ENCODE results near the gene CKAP4.

Gene CKAP4

GRCh38 chr12:106239241-106239950, 8.4 kb downstream of the CKAP4 start:
- no peak for DNase-seq

DNA sequence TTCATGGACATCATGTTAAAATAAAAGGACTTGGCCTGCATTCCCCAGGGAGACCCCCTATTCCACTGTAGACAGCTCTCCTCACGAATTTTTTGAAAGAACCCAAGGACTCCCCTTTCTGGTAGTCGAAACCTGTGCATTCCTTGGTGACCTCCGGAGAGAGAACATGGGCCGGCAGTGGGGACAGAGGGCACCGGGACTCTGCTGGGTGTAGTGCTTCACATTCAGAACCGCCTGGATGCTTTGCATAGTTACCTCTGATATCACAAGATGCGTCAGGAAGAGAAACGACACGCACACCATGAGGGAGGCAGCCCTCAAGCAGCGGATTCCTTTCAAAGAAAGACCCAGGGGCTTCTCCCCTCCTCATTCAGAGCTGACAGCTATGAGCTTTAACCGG, 9.7 kb downstream of the CKAP4 start:
- DNase-seq: no peak

GRCh38 chr12:106235770-106236169, 12.1 kb downstream of the CKAP4 start:
- DNase-seq: no peak

DNA sequence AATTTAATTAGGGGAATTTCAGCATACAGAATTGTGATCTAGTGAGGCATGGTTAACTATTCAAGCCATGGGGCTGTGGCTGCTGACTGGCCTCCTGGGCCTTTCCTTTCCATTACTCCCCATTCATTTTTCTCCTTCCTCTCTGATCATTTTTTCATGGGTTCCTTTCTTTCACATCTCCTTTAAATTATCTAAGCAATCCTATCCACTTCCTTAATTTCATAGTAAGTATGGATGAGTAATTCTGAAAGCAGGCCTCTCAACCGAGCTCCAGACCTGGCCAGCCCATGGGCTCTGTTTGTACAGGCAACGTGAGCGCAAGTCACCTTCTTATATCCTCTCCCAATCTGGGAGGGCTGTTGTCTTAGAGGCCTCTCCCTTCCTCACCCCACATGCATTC, 13.4 kb downstream of the CKAP4 start:
- no peak for DNase-seq

DNA sequence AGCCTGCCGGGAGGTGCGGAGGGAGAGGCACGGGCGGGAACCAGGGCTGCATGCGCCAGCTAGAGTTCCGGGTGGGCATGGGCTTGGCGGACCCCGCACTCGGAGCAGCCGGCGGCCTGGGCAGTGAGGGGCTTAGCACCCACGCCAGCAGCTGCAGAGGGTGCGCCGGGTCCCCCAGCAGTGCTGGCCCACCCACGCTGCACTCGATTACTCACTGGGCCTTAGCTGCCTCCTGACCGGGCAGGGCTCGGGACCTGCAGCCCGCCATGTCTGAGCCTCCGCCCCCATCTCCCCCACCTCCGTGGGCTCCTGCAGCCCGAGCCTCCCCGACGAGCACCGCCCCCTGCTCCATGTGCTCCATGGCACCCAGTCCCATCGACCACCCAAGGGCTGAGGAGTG, 14.8 kb downstream of the CKAP4 start:
- no peak for DNase-seq

DNA sequence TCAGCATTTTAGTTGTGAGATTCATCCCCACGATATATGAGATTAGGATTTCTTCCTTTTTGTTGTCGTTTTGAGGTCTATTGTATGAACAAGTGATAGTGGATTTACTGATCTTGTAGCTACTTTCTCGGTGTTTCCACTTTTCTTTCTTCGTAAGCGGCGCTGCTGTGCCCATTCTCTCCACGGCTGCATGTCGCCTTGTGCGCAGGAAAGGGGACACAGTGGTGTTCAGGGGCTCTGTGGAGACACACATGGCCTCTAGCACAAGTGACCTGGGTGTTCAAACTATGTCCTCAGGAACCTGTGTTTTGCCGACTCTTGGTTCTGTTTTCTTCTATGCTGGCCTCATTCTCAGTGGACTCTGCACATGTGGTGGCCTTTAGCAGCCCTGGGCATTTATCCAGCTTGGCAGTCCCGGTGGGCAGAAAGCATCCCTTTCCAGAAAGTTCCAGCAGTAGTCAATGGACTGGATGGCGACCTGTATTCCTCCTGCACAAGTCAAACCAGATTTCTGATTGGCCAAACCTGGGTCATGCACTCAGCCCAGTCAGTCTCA, 18.7 kb downstream of the CKAP4 start:
- DNase-seq: no peak

GRCh38 chr12:106228320-106228710, 19.5 kb downstream of the CKAP4 start:
- no peak for DNase-seq

DNA sequence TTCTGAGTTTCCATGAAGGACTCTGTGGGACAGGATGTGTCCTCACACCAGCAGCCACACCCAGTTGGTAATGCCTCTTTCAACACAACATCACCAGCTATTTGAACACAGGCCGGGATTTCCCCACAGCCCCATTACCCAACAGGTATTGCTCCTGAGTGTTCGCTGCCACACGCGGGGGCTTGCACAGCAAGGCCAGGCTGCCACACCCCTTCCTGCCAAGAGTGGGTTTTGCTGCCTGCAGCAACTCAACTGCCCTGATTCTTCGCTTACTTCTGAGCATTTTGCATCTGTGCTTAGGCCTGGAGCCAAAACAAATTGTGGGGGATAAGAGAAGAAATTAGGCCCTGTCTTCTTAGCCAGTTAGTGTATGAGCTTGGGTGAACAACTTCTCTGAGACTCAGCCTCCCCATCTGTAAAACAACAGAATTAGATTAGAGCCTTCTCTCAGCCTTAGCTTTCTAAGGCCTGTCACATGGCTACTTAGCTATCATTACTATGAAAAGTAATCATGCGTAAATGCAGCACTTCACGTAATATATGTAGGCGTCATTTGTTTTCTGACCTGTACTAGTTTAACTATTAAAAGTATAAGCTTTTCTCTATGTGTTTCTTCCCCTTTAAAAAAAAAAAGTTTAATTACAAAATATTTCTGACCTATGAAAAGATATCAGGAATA, 20.0 kb downstream of the CKAP4 start:
- DNase-seq: no peak

GRCh38 chr12:106226884-106227640, 20.8 kb downstream of the CKAP4 start:
- DNase-seq: peak; percentile 67

DNA sequence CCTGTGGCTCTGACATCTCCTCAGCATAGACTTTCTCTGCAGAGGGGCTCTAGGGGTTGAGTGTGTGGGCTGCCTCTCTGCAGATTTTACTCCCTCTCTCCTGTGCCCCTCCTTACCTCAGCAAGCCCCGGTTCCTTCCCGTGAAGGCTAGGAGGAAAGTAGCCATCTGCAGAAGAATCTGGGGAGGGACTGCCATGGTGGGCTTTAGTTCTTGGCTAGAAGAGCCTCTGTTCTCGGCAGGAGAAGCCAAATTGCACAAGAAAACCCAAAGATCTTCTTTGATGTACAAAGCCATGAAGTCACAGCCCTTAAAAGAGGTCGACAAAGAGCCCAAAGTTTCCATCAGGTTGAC, 23.5 kb downstream of the CKAP4 start:
- no peak for DNase-seq

DNA sequence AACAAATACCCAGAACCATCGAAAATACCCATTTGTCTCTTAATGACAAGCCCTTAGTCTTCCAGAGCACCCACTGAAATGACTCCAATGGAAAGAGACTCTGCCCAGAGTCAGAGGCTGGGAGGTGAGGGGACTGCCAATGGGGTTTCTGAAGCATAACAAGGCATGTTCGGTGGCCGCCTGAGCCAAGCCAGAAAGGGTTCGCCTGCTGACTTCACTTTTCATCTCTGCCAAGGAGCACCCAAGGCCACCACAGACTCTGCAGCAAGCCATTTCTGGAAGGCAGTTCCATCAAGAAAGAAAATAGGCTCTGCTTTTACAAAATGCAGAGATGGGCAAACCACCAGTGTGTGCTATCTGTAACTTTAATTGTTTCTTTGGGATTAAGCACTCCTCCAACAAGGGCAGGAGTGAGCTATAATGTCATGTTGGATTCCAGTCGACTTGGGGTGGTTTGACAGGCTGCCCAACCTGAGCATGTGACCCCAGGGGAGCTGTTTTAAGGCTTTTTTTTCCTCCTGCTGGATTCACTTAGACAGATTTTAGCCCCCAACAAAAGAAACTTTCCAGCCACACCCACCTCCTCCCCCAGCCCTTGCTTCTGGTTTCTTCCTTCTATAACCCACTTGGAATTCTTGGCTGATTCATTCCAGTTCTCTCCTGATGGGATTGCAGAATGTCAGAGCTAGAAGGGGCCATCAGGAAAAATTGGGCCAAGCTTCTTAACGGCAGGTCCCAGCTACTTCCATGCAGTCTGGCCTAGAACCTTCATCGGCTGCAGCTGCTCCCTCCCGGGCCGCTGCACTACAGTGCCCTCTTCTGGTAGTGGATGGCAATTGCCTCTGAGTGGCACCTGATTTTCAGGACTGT, 24.1 kb downstream of the CKAP4 start:
- peak; percentile 69 for DNase-seq

DNA sequence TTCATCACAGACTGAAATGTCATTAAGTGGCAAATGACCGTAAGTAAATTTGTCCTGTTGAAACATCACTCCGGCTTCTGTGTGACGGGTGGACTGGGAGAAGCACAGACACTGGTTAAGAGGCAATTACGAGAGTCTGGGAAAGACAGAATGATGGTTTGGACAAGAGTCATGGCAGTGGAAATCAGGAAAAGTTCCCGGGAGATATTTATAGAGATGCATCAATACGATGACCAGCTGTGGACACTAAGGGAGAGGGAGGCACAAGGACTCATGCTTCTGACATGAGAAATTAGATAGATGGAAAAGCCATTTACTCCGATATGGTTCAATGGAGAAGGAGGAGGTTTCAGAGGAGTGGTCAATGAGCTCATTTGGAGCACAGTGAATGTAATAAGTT, 27.3 kb downstream of the CKAP4 start:
- no peak for DNase-seq

DNA sequence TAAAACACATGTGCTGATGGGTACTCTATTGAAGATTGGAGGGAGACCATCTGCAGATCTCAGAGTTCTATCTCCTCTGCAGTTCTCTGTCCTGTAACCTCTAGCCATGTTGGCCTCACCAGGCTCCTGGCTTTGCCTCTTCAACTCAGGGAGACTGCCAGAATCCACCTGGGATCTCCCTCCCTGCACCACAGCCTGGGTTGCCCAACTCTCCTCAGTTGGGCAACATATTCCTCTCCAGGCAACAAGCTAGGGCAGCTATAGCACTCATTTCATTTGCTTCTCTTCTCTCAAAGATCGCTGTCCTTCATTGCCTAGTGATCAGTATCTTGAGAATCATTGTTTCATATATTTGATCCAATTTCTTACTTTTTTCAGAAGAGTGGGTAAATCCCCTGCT, 28.8 kb downstream of the CKAP4 start:
- DNase-seq: no peak

DNA sequence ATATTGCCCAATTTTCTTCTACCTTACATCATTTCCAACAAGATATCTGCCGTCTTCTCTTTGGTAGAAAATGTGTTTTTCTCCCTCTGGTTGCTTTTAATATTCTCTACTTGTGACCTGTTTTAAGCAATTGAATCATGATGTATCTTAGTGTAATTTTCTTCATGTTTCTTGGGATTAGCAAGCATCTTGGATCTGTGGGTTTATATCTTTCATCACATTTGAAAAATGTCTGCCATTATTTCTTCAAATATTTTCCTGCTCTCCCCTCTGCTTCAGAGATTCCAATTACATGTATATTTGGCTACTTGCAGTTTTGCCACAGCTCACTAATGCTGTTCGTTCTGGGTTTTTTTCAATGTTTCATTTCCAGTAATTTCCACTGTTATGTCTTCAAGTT, 30.1 kb downstream of the CKAP4 start:
- DNase-seq: no peak

DNA sequence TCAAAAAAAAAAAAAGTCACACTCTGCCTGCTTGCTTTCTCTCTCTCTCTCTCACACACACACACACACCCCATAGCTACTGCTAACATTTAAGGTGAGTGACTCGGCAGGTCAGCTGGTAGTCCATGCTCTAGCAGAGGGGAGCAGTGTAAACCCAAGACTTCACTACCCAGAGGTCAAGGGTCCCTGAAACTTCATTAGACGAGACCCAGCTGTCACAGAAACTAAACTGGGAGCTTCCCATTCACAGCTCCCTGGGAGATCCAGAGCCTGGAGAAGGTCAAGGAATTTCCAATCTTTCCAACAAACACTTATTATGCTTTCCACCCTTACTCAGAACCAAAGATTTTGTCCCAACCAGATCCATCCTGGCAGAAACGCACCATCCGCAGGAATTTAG, 33.2 kb downstream of the CKAP4 start:
- DNase-seq: no peak

- no peak for DNase-seq
These were observed 34.2 kb downstream of the CKAP4 start for GRCh38 chr12:106213662-106214061.

DNA sequence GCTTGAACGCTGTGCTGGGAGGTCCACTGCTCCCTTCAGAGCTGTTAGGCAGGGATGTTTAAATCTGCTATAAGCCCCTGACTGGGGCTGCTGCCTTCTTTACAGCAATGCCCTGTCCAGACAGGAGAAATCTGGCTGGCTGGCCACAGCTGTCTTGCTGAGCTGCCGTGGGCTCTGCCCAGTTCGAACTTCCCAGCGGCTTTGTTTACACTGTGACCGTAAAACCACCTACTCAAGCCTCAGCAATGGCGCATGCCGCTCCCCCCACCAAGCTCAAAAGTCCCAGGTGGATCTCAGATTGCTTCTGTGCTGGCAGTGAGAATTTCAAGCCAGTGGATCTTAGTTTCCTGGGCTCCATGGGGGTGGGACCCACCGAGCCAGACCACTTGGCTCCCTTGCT, 35.8 kb downstream of the CKAP4 start:
- no peak for DNase-seq

GRCh38 chr12:106205208-106206069, 42.4 kb downstream of the CKAP4 start:
- DNase-seq: peak; percentile 28

DNA sequence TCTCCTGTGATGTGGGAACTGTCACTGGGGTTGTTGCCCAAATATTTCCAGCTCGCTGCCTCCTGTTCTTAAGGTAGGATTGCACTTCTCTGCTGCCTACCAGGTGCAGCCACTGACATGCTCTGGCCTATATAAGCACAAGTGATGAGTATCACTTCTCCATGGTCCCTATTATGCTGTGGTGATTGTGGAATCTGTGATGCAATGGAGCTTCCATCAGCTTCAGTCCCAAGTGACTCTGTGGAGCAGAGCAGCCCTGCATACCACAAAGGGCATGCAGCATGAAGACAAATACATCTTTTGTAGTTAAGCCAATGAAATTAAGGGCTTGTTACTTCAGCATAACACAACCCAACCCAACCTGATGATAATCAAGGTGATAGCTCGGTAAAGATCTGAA, 43.5 kb downstream of the CKAP4 start:
- DNase-seq: no peak

DNA sequence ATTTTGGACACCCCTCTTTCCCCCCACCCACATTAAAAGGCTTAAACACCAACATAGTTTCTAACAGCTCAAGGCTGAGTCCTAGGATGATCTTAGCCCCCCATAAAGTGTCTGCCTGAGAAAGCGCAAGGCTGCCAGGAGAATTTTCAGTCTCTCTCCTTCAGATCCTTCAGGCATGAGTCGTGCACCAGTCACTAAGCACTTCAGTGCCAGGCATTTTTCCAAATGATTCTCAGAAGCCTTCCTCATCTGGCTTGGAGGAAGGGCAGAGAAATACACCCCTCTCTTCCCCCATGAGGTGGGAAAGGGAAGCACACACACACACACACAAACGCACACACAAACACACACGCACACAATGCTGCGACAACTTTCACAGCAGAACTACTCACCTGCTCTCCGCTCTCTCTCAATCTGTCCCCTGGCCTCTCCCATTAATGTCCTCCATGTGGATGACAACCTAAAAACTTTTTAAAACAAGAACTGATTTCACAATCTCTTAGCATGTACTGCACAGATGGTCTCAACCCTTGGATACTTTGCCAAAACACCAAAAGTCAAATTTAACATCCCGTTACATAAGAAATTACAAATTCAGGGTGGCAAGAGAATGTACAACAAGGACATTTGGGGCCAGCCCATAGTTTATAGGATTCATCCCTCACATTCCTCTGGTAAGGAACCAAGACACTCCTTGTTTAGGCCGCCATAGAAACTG, 49.8 kb downstream of the CKAP4 start:
- no peak for DNase-seq

DNA sequence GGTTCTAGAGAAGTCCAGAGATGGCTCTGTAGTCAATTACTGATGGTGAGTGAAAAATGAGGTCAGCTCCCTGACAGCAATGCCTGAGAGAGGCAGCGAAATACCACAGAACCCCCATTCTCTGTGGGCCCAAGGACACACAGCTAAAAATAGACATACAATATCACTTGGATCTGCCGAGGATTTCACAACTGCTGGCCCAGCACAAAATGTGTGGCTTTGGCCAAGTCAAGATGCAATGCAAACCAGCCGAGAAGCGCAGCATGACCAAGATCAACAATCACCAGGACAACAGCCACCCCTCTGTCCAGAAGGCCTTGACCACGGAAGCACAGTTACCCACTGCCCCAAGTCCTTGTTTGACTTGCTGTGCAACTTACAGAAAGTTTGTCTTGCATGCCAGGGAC, 52.2 kb downstream of the CKAP4 start:
- DNase-seq: no peak
